NCI-H1417 (cell line): Measurements from ENCODE around the gene RPS19BP1.
A peak's percentile ranks its signal among the peaks of the same experiment; 100 is the strongest.
"Not testable (repeated sequence)": the region's sequence is repeated elsewhere in the genome, so short reads cannot be mapped to it uniquely, and the experiment has no call there.

Source experiments
- DNase-seq, 3 experiments: peaks; one replicate each; lab custom pipeline; 2025; lab: John Stamatoyannopoulos, UW

The RPS19BP1 gene

GRCh38 chr22:39528681-39529486 lies 3.7 kb downstream of the RPS19BP1 start:
- peak; percentile 86 to 96 (median 89) for DNase-seq

DNA sequence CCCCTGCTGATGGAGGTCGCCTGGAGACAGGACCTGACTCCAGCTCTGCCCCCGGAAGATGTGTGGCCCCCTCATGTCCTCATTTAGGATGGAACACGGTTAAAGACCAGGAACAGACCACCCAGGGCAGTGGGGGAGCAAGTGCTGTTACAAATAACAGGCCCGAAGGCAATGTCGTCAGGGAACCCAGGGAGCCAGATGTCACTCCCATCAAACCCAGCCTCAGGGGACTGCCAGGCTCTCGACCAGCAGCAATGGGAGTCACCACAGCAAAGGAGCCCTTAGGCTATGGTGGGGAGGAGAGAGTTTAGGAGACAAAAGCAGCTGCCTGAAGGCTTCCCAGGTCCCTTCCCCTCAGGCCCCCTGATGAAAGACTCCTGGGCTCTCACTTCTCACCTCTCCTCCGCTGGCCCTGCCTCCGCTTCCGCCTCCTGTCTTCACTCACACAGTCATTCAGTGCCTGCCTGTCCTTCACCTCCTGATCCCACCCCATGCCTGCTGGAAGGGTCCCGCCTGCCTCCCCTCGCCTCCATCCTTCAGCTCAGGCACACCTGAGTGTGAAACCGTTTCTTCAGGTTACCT lies 4.4 kb downstream of the RPS19BP1 start:
- peak in 2 of 3 experiments; percentile 35 to 68 for DNase-seq

DNA sequence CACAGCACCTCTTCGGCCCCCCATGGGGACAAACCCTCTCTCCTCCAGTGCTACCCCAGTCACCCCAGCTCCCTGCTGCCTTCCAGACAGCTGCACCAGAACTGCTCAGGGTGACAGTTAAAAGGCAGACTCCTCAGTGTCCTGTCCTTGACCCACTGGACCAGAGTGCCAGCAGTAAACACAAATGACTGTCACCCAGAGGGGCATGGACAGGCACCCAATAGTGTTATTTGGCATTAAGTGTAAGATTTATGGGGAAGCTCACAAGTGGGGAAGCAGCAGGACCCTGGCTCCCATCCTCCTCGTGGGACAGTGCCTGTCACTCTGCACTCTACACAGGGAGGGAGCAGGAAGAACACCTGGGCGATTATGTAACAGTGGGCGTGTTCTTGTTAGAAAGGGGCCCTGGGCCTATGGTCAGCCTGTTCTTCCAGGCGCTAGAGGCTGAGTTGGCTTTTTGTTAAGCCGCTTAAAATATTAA lies 5.0 kb downstream of the RPS19BP1 start:
- peak in 2 of 3 experiments; percentile 10 to 56 for DNase-seq

DNA sequence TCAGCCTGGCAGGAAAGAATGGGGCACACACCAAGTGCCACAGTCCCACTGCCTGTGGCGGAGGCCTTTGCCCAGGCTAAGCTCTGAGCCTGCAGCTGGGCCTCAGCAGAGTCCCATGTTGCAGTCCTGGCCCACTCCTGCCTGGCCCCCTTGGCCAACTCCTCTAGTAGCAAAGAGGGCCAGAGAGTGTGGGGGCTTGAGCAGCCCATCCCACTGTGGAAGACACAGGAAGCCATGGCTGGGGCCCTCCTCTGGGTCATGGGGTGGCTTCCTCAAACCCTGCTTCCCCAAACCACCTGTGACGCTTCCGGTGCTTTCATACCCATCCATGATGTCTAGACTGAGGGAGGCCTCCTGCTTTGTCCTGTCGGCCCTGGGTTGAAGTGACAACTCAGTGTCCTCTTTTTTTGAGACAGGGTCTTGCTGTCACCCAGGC lies 5.8 kb downstream of the RPS19BP1 start:
- DNase-seq, result no peak

DNA sequence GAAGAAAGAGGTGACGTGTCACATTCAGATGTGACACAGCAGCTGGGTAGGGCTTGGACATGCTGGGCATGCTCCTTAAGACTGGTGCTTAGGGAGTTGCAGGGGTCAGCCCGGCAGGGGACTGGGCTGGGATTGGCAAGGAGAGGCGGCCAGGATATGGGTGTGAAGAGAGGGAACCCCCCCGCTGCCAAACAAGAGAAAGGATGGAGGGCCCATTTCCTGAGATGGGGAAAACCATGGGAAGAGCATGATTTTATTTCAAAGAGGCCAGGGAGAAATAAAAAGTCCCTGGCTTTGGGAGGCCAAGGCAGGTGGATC lies 6.9 kb downstream of the RPS19BP1 start:
- DNase-seq, result no peak

DNA sequence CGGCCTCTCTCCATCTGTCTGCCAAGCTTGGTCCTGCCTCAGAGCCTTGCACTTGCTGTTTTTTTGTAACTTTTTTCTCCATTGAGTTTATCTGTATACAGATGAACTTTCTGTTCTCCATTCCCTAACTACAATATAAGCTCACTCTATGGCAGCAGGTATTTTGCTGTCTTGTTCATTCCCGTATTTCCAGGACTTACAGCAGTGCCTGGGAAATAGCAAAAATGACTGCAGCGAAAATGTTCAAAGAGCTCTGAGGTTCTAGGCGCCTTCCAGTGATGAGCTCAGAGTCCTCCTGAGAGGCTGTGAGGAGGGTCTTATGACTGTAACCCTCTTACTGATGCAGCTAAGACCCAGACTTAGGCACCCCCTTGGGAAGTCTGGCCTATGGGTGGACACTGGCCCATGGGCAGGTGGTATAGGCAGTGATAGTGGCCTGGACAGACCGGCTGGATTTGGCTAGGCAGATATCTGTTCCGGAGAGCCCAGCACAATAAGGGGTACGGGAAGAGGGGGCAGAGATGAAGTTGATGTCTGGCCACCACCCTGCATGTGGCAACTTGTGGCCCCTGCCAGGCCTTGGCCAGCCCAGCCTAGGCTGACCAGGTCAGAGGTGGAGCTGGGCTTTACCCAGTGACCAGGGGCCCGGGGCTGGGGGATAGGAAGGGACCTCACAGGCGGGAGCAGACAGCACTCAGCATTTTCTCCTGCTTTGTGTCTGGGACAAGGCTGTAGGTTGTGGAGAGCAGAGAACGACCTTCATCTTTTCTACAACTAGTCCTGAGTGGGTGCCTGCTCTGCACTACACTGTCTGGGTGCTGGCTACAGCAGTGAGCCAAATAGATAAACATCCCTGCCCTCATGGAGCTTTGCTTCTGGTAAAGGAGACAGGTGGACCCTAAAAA lies 7.5 kb downstream of the RPS19BP1 start:
- DNase-seq, result no peak

- no peak for DNase-seq
These were observed 8.3 kb downstream of the RPS19BP1 start for GRCh38 chr22:39524089-39524752.

GRCh38 chr22:39522567-39523300 lies 9.8 kb downstream of the RPS19BP1 start:
- peak in 2 of 3 experiments; percentile 41 to 45 for DNase-seq

DNA sequence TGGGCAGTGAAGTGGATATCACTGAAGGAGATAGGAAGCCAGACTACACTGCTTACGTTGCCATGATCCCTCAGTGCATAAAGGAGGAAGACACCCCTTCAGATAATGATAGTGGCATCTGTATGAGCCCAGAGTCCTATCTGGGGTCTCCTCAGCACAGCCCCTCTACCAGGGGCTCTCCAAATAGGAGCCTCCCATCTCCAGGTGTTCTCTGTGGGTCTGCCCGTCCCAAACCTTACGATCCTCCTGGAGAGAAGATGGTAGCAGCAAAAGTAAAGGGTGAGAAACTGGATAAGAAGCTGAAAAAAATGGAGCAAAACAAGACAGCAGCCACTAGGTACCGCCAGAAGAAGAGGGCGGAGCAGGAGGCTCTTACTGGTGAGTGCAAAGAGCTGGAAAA lies 10.5 kb downstream of the RPS19BP1 start:
- DNase-seq, result not testable (repeated sequence)

GRCh38 chr22:39521106-39521885 lies 11.3 kb downstream of the RPS19BP1 start:
- not testable (repeated sequence) for DNase-seq

- DNase-seq, result peak; percentile 90 to 98 (median 96)
These were observed 12.1 kb downstream of the RPS19BP1 start, which contains the start of gene ATF4 for GRCh38 chr22:39520226-39521105. Gene ATF4 (plus strand): TSS chr22:39520562. CDS start chr22:39521446, 884 bp downstream.

- peak in 2 of 3 experiments; percentile 94 to 97 for DNase-seq
These were observed 12.8 kb downstream of the RPS19BP1 start for GRCh38 chr22:39519681-39520225.

DNA sequence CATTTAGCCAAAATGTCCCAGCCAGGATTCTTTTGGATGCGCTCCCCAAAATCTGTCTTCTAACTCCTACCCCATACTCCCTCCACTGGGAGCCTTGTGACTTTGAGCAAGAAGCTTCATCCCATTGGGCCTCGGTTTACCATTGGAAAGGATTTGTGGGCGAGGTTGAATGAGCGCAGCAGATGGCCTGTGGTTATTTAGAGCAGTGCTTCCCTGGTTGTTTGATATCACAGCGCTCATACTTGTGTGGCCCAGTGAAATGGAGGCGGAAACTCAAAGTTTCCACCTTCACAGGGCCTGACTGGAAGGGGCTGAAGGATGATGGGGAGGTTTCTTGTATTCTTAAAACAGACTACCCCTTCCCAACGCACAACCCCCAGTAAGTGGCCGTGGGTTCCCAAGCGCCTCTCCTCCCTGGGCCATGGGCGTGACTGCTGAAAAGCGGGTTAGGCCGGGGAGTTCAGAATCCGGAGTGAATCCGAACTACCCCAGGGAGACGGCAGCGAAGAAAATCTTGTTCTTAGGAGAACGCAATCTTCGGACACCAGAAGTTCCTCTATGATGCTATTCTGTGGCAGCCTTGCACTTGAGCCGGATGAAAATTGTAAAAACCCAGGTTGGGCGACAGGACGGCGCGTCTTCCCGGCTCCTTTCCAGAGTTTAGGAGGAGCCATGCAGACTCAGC lies 13.4 kb downstream of the RPS19BP1 start:
- peak in 2 of 3 experiments; percentile 39 to 73 for DNase-seq

- no peak for DNase-seq
These were observed 14.3 kb downstream of the RPS19BP1 start for GRCh38 chr22:39518144-39518786.

- DNase-seq, result no peak
These were observed 15.1 kb downstream of the RPS19BP1 start for GRCh38 chr22:39517470-39517869.

DNA sequence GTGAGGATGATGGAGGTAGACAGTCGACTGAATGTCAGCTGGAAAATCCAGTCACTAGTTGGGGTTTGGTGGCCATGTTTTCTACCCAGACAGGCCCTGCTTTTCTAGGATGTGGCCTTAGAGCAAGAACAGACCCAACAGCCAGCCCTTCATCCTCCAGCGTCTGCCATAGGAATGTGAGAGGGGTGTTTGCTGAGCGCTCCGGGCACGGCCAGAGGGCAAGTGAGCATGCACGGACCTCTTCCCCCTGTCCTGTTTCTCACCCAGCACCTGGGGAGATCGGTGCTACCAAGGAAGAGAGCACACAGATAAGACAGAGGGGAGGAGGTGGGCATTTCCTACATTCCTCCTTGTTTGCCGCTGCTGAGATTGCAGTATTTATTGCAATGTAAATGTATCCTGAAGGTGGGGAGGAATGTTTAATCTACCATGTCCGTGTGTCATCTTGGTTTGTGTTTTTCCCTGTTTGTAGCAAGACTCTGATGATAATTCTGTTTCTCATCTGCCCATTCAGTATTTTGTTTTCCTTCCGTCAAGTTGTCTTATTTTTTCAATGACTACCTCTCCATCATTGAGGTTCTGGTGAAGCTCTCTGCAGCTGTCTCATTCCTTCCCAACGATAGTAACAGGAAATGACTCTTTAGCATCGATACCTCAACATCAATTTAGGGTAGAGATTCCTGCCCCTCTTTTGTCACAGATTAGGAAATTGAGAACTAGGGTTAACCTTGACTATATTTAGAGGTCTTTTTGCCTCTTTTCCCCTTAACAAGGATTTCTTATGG lies 17.1 kb downstream of the RPS19BP1 start:
- no peak for DNase-seq
